Mucosa of rectum (tissue), 2 donors: ENCODE data around the gene RRP1B.
"Not testable (repeated sequence)": the region's sequence is repeated elsewhere in the genome, so short reads cannot be mapped to it uniquely, and the experiment has no call there.

ENCODE experiments used
- H3K27ac ChIP-seq, 2 donors: one replicate each; pipeline ENCODE4 v1.7.0; 2013; ENCODE audit warnings: inconsistent platforms in 2 of 2, low read depth in 2 of 2, low read length in 2 of 2
- H3K27me3 ChIP-seq, 2 donors: one replicate each; pipeline ENCODE4 v1.7.0; 2013; ENCODE audit warnings: low read length in 2 of 2; ENCODE audit not compliant: control insufficient read depth in 2 of 2, insufficient read depth in 2 of 2
- H3K36me3 ChIP-seq, 2 donors: one replicate each; pipeline ENCODE4 v1.7.0; 2013; ENCODE audit warnings: low read length in 2 of 2; ENCODE audit not compliant: control insufficient read depth in 2 of 2, insufficient read depth in 2 of 2
- H3K4me1 ChIP-seq, 2 donors: one replicate each; pipeline ENCODE4 v1.7.0; 2013; ENCODE audit warnings: low read length in 2 of 2, mild to moderate bottlenecking in 1 of 2; ENCODE audit not compliant: control insufficient read depth in 2 of 2, insufficient read depth in 2 of 2
- H3K4me3 ChIP-seq, 2 donors: one replicate each; pipeline ENCODE4 v1.7.0; 2013; ENCODE audit warnings: low read length in 2 of 2
- H3K9ac ChIP-seq, 2 donors: one replicate each; pipeline ENCODE4 v1.7.0; 2013; ENCODE audit warnings: low read length in 2 of 2, low read depth in 1 of 2, mild to moderate bottlenecking in 1 of 2
- H3K9me3 ChIP-seq, 2 donors: one replicate each; pipeline ENCODE4 v1.7.0; 2013; ENCODE audit warnings: low read length in 2 of 2; ENCODE audit not compliant: control insufficient read depth in 2 of 2
- donor health status: healthy.
- donor health status: Normal muscosa, but diverticular disease.

RRP1B gene

GRCh38 chr21:43665879-43666278 lies 6.5 kb downstream of the RRP1B start:
- no peak overlapping the region for H3K9ac ChIP-seq
- H3K27ac ChIP-seq: no peak overlapping the region
- no peak overlapping the region for H3K4me3 ChIP-seq
- H3K4me1 ChIP-seq: peaks cover 0 to 4% of the 10 kb centered on the region in 2 donors
- H3K9me3 ChIP-seq: no peaks in the 10 kb centered on the region
- H3K36me3 ChIP-seq: peaks cover 11 to 14% of the 10 kb centered on the region in 2 donors
- H3K27me3 ChIP-seq: no peaks in the 10 kb centered on the region

GRCh38 chr21:43667191-43667904 lies 8.0 kb downstream of the RRP1B start:
- no peak overlapping the region for H3K27ac ChIP-seq
- H3K4me3 ChIP-seq: no peak overlapping the region
- peaks cover 13 to 17% of the 10 kb centered on the region in 2 donors for H3K36me3 ChIP-seq
- H3K27me3 ChIP-seq: no peaks in the 10 kb centered on the region
- peaks cover 0 to 3% of the 10 kb centered on the region in 2 donors for H3K4me1 ChIP-seq
- no peaks in the 10 kb centered on the region for H3K9me3 ChIP-seq
- no peak overlapping the region for H3K9ac ChIP-seq

GRCh38 chr21:43669828-43670605 lies 10.7 kb downstream of the RRP1B start:
- Histone ChIP-seq H3K9me3 (no peaks in the 10 kb centered on the region), H3K36me3 (peaks cover 12 to 22% of the 10 kb centered on the region in 2 donors), H3K27ac (no peak overlapping the region), H3K4me1 (peaks cover 0 to 3% of the 10 kb centered on the region in 2 donors), H3K9ac (no peak overlapping the region), H3K27me3 (no peaks in the 10 kb centered on the region), H3K4me3 (no peak overlapping the region)

- H3K9me3 ChIP-seq: no peaks in the 10 kb centered on the region
- H3K27ac ChIP-seq: no peak overlapping the region
- H3K27me3 ChIP-seq: no peaks in the 10 kb centered on the region
- no peak overlapping the region for H3K4me3 ChIP-seq
- no peak overlapping the region for H3K9ac ChIP-seq
- peaks cover 27 to 31% of the 10 kb centered on the region in 2 donors for H3K36me3 ChIP-seq
- no peaks in the 10 kb centered on the region for H3K4me1 ChIP-seq
These were observed 16.5 kb downstream of the RRP1B start for GRCh38 chr21:43675871-43676270.

- Histone ChIP-seq H3K4me3 (no peak overlapping the region), H3K27me3 (no peaks in the 10 kb centered on the region), H3K9me3 (no peaks in the 10 kb centered on the region), H3K9ac (no peak overlapping the region), H3K4me1 (no peaks in the 10 kb centered on the region), H3K27ac (no peak overlapping the region), H3K36me3 (peaks cover 27% of the 10 kb centered on the region in 2 donors)
These were observed 17.0 kb downstream of the RRP1B start for GRCh38 chr21:43676391-43676790.

GRCh38 chr21:43679951-43680350 lies 20.6 kb downstream of the RRP1B start:
- H3K27ac ChIP-seq: no peak overlapping the region
- peaks cover 30 to 37% of the 10 kb centered on the region in 2 donors for H3K36me3 ChIP-seq
- H3K9ac ChIP-seq: no peak overlapping the region
- no peaks in the 10 kb centered on the region for H3K9me3 ChIP-seq
- H3K27me3 ChIP-seq: no peaks in the 10 kb centered on the region
- no peak overlapping the region for H3K4me3 ChIP-seq
- H3K4me1 ChIP-seq: no peaks in the 10 kb centered on the region

GRCh38 chr21:43680421-43680820 lies 21.1 kb downstream of the RRP1B start:
- not testable (repeated sequence) for H3K4me3 ChIP-seq, H3K4me1 ChIP-seq, H3K27ac ChIP-seq, H3K9ac ChIP-seq, H3K9me3 ChIP-seq, H3K27me3 ChIP-seq
- peaks cover 28 to 38% of the 10 kb centered on the region in 2 donors for H3K36me3 ChIP-seq

- H3K9ac ChIP-seq: no peak overlapping the region
- H3K4me3 ChIP-seq: no peak overlapping the region
- H3K36me3 ChIP-seq: peaks cover 27 to 39% of the 10 kb centered on the region in 2 donors
These were observed 22.3 kb downstream of the RRP1B start for GRCh38 chr21:43681650-43682049.

GRCh38 chr21:43684424-43684823 lies 25.1 kb downstream of the RRP1B start:
- no peaks in the 10 kb centered on the region for H3K4me1 ChIP-seq
- no peaks in the 10 kb centered on the region for H3K9me3 ChIP-seq
- H3K4me3 ChIP-seq: no peak overlapping the region
- H3K36me3 ChIP-seq: peaks cover 31 to 59% of the 10 kb centered on the region in 2 donors
- H3K9ac ChIP-seq: no peak overlapping the region
- no peak overlapping the region for H3K27ac ChIP-seq
- H3K27me3 ChIP-seq: no peaks in the 10 kb centered on the region

More at GRCh38 chr21:43681650-43682049, 22.3 kb downstream of the RRP1B start:
- no peak overlapping the region for H3K27ac ChIP-seq
- H3K9me3 ChIP-seq: no peaks in the 10 kb centered on the region
- H3K27me3 ChIP-seq: no peaks in the 10 kb centered on the region
- no peaks in the 10 kb centered on the region for H3K4me1 ChIP-seq

- H3K9ac ChIP-seq: no peak overlapping the region
- H3K4me3 ChIP-seq: no peak overlapping the region
- no peak overlapping the region for H3K27ac ChIP-seq
- H3K4me1 ChIP-seq: no peaks in the 10 kb centered on the region
- peaks cover 49 to 70% of the 10 kb centered on the region in 2 donors for H3K36me3 ChIP-seq
- H3K9me3 ChIP-seq: no peaks in the 10 kb centered on the region
- H3K27me3 ChIP-seq: no peaks in the 10 kb centered on the region
These were observed 27.6 kb downstream of the RRP1B start for GRCh38 chr21:43686811-43687565.
